Small intestine (tissue), 7 donors: ENCODE measurements around the gene OSCP1. TPM values are rescaled to one million over a fixed set of nuclear protein-coding genes. Genes with fewer than 3 reads are reported as not detected.
A peak's percentile ranks its signal among the peaks of the same experiment; 100 is the strongest.

Experiments
- DNase-seq, 2 donors: peaks; one replicate each; pipeline versions ENCODE4 v3.0.0 to v3.0.0-alpha.2; 2013
- FAIRE-seq: peaks from 2 replicates; lab custom pipeline; 2012; peaks lifted over from hg19 to GRCh38; lab: Jason Lieb, UNC
- H3K27ac ChIP-seq, 3 donors: one replicate each; pipeline ENCODE4 v1.5.1; 2013; ENCODE audit warnings: low read length in 2 of 3, mild to moderate bottlenecking in 2 of 3, control low read depth in 1 of 3, inconsistent platforms in 1 of 3, low read depth in 1 of 3, moderate library complexity in 1 of 3
- H3K27me3 ChIP-seq, 3 donors: one replicate each; pipeline ENCODE4 v1.6.1; 2013; ENCODE audit warnings: low read length in 3 of 3, inconsistent platforms in 1 of 3; ENCODE audit not compliant: control insufficient read depth in 3 of 3, insufficient read depth in 3 of 3
- H3K36me3 ChIP-seq, 3 donors: one replicate each; pipeline ENCODE4 v1.6.1; 2013; ENCODE audit warnings: low read length in 3 of 3, inconsistent platforms in 1 of 3, low read depth in 1 of 3, mild to moderate bottlenecking in 1 of 3, moderate library complexity in 1 of 3; ENCODE audit not compliant: control insufficient read depth in 3 of 3, insufficient read depth in 2 of 3
- H3K4me1 ChIP-seq, 3 donors: one replicate each; pipeline ENCODE4 v1.6.1; 2013; ENCODE audit warnings: low read length in 2 of 3, inconsistent platforms in 1 of 3, low read depth in 1 of 3, mild to moderate bottlenecking in 1 of 3, moderate library complexity in 1 of 3; ENCODE audit not compliant: control insufficient read depth in 3 of 3, insufficient read depth in 2 of 3
- H3K4me3 ChIP-seq, 3 donors: one replicate each; pipeline ENCODE4 v1.5.1; 2013; ENCODE audit warnings: low read length in 3 of 3, control low read depth in 1 of 3, inconsistent platforms in 1 of 3, low read depth in 1 of 3, mild to moderate bottlenecking in 1 of 3, moderate library complexity in 1 of 3
- H3K9me3 ChIP-seq, 2 donors: one replicate each; pipeline ENCODE4 v1.6.1; 2013; ENCODE audit warnings: low read depth in 1 of 2, low read length in 1 of 2; ENCODE audit not compliant: control insufficient read depth in 2 of 2, insufficient read depth in 1 of 2
- WGBS, 3 donors: extraction: QIAGEN DNeasy Blood & Tissue Kit; methylation state at CpG; one replicate each; pipeline ENCODE4 v1.1.7; 2013; 5-methylcytosine and 5-hydroxymethylcytosine counted together
- polyA plus RNA-seq, 4 donors: library from polyadenylated mRNA; stranded (reverse) in 3 of 4; unstranded in 1 of 4; fragments of 200-250 nt in 3 of 4; fragments of 120-200 nt in 1 of 4; gene quantifications; one replicate each; pipeline versions ENCODE4 v1.2.1 to v1.2.3, GENCODE V29; 2013
- donor health status: healthy with polysubstance abuse.
- donor health status: control.
- donor health status: control.
- donor health status: Bipolar disorder and iron deficiency.
- donor health status: healthy.

OSCP1 gene
- polyA plus RNA-seq, 4 donors, result 0.89 to 6.1 (median 2.8) TPM

- 90 to 96% (median 93%) methylated on average over 8 of the region's 8 CpGs for WGBS, 3 donors
- H3K27me3 ChIP-seq, result no peaks in the 10 kb centered on the region
- H3K4me1 ChIP-seq, result peaks cover 2 to 18% (median 2%) of the 10 kb centered on the region in 3 donors
- DNase-seq, result no peak
- no peak overlapping the region for H3K4me3 ChIP-seq
- peaks cover 10 to 48% (median 12%) of the 10 kb centered on the region in 3 donors for H3K36me3 ChIP-seq
- H3K27ac ChIP-seq, result peak overlapping the region in 1 of 3 donors; percentile 43
- no peak for FAIRE-seq
- no peaks in the 10 kb centered on the region for H3K9me3 ChIP-seq
These were observed 59.0 kb downstream of the OSCP1 start for GRCh38 chr1:36391271-36391670.

DNA sequence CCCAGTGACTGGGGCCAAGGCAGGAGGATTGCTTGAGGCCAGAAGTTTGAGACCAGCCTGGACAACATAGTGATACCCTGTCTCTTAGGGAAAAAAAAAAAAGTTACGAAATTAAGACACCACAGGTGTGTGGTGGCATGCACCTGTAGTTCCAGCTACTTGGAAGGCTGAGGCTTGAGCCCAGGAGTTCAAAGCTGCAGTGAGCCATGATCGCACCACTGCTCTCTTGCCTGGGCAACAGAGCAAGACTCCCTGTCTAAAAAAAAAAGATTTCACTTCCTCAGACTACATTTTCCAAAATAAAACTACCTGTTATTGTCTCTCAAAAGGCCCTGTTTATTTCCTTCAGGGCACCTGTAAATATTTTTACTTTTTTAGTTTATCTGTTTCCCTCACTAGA lies 59.8 kb downstream of the OSCP1 start:
- Histone ChIP-seq H3K4me1 (peaks cover 0 to 19% (median 2%) of the 10 kb centered on the region in 3 donors), H3K27me3 (no peaks in the 10 kb centered on the region), H3K27ac (no peak overlapping the region), H3K4me3 (no peak overlapping the region), H3K36me3 (peaks cover 10 to 48% (median 12%) of the 10 kb centered on the region in 3 donors), H3K9me3 (no peaks in the 10 kb centered on the region)
- FAIRE-seq, result no peak
- no peak for DNase-seq
- WGBS, 3 donors, result 87 to 94% (median 88%) methylated on average over 2 of the region's 2 CpGs

GRCh38 chr1:36389999-36390398 lies 60.3 kb downstream of the OSCP1 start:
- FAIRE-seq (no peak), DNase-seq (no peak)
- H3K4me3 ChIP-seq, result no peak overlapping the region
- H3K9me3 ChIP-seq, result no peaks in the 10 kb centered on the region
- H3K4me1 ChIP-seq, result peaks cover 0 to 19% (median 2%) of the 10 kb centered on the region in 3 donors
- H3K27ac ChIP-seq, result no peak overlapping the region
- no peaks in the 10 kb centered on the region for H3K27me3 ChIP-seq
- peaks cover 10 to 48% (median 12%) of the 10 kb centered on the region in 3 donors for H3K36me3 ChIP-seq
- 92 to 100% (median 100%) methylated on average over 1 of the region's 1 CpG for WGBS, 3 donors

GRCh38 chr1:36389261-36389660 lies 61.0 kb downstream of the OSCP1 start:
- WGBS, 3 donors, result 81 to 100% (median 88%) methylated on average over 2 of the region's 2 CpGs
- FAIRE-seq, result no peak

DNA sequence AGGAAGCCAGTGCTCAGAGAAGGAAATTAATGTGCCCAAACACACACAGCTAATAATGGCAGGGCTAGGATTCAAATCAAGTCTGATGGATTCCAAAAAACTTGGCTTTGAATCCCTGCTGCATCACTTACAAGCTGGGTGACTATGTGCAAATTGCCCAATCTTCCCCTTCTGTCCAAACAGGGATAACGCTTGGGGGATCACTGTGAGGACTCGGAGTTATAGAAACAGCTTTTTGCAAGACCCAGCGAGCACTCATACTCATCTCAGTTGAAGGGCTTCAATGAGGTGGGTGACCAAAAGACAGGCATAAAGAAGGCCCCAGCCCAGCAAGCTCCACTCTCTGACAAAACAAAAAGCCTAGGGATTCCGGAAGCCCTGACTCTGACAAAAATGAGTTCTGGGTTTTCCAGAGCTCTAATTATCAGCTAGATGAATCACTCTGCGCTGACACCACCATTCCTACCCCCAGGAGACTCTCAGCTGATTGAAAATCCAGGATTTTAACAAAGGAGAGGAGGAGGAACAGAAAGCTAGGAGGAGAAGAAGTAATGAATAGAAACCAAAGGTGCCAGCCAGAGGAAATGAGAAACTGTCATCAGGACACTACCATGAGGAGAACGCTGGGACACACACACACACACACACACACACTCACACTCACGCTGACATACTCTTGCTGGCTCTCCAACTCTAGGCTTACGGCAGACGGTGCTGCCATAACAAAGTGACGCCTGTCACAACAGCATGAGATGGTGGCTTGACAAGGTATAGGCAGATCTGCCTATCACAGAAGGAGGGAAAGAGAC lies 62.9 kb downstream of the OSCP1 start:
- WGBS, 3 donors, result 65 to 80% (median 80%) methylated on average over 10 of the region's 10 CpGs
- H3K9me3 ChIP-seq, result no peaks in the 10 kb centered on the region
- DNase-seq (peak in 1 of 2 donors; percentile 37), FAIRE-seq (no peak)
- H3K27ac ChIP-seq, result peak overlapping the region; percentile 90 to 99 (median 96)
- peaks cover 3 to 31% (median 7%) of the 10 kb centered on the region in 3 donors for H3K36me3 ChIP-seq
- peaks cover 2 to 33% (median 7%) of the 10 kb centered on the region in 3 donors for H3K4me1 ChIP-seq
- no peaks in the 10 kb centered on the region for H3K27me3 ChIP-seq
- peak overlapping the region in 1 of 3 donors; percentile 39 for H3K4me3 ChIP-seq

More at GRCh38 chr1:36389261-36389660, 61.0 kb downstream of the OSCP1 start:
- no peaks in the 10 kb centered on the region for H3K9me3 ChIP-seq
- peaks cover 10 to 46% (median 12%) of the 10 kb centered on the region in 3 donors for H3K36me3 ChIP-seq
- no peaks in the 10 kb centered on the region for H3K27me3 ChIP-seq
- H3K4me3 ChIP-seq, result no peak overlapping the region
- DNase-seq, result no peak
- peak overlapping the region in 1 of 3 donors; percentile 18 for H3K27ac ChIP-seq
- H3K4me1 ChIP-seq, result peaks cover 0 to 24% (median 2%) of the 10 kb centered on the region in 3 donors

GRCh38 chr1:36386265-36387140 lies 63.7 kb downstream of the OSCP1 start:
- Histone ChIP-seq H3K27ac (peak overlapping the region; percentile 90 to 99 (median 96)), H3K4me3 (peak overlapping the region; percentile 24 to 39 (median 34)), H3K9me3 (no peaks in the 10 kb centered on the region), H3K36me3 (peaks cover 3 to 30% (median 5%) of the 10 kb centered on the region in 3 donors), H3K4me1 (peaks cover 2 to 33% (median 7%) of the 10 kb centered on the region in 3 donors), H3K27me3 (no peaks in the 10 kb centered on the region)
- DNase-seq (peak; percentile 97 to 99), FAIRE-seq (no peak)
- WGBS, 3 donors, result 0 to 1% (median 1%) methylated on average over 14 of the region's 14 CpGs

GRCh38 chr1:36385410-36386264 lies 64.6 kb downstream of the OSCP1 start, which contains the start of gene STK40:
STK40 (minus strand) TSS chr1:36385924; CDS start chr1:36361332, 24,592 bp downstream.
- H3K27ac ChIP-seq, result peak within 1 kb of the TSS; percentile 96 to 99 (median 97)
- peaks cover 0 to 30% (median 0%) of the 10 kb centered on the region in 3 donors for H3K36me3 ChIP-seq
- no peaks in the 10 kb centered on the region for H3K9me3 ChIP-seq
- no peaks in the 10 kb centered on the region for H3K27me3 ChIP-seq
- FAIRE-seq, result no peak
- peak within 1 kb of the TSS; percentile 81 to 95 (median 94) for H3K4me3 ChIP-seq
- H3K4me1 ChIP-seq, result peaks cover 2 to 38% (median 7%) of the 10 kb centered on the region in 3 donors
- WGBS, 3 donors, result 0% methylated on average over 49 to 82 of the region's 82 CpGs
- peak; percentile 99 for DNase-seq
